ENCODE results near the gene TMCC2.

- TF ChIP-seq CTCF (IDR thresholded peaks at IDR 0.05) (no peak), POLR2A (IDR thresholded peaks at IDR 0.05) (no peak)
Observed at GRCh38 chr1:205294175-205294917, 66.6 kb downstream of the TMCC2 start.

Measured in Peyer's patch (tissue), 4 donors.